Measurements from ENCODE around the gene UBXN6.

The UBXN6 gene

GRCh38 chr19:4396949-4397783 lies 60.4 kb downstream of the UBXN6 start:
- ChIA-PET CTCF (interaction anchor here (0.8 to 3.3 kb wide), 3 partner anchors 10 to 45 kb away, joined by 3 to 9 read pairs (median 3); no protein-coding TSS in a partner anchor), POLR2A (no interaction called here)
- H3K4me3 ChIP-seq (ENCODE audit: low read depth, low read length) = no peak overlapping the region
- DNase-seq (ENCODE audit: low read depth, low spot score) = no peak
- no peak for TF ChIP-seq CTCF (IDR thresholded peaks at IDR 0.05; ENCODE audit: insufficient read depth, low read length, missing control alignments)
